SU-DHL-6 (cell line): ENCODE results near the gene SH2D4B.

Source experiments
- H2AFZ ChIP-seq: fragments of 200-600 bp; sonication (generic); 2 replicates; pipeline ENCODE4 v1.6.1; 2014; ENCODE audit warnings: low read depth, mild to moderate bottlenecking, moderate library complexity, mixed read lengths, antibody characterized with exemption, low read length; ENCODE audit not compliant: severe bottlenecking
- H3F3A ChIP-seq: fragments of 200-600 bp; shearing (Covaris generic); 2 replicates; pipeline ENCODE4 v1.6.0; 2016; ENCODE audit warnings: antibody characterized with exemption, mild to moderate bottlenecking; ENCODE audit not compliant: insufficient read depth
- H3K27ac ChIP-seq: fragments of 200-600 bp; sonication (generic); 2 replicates; pipeline ENCODE4 v1.5.1; 2016; ENCODE audit warnings: low read depth, mild to moderate bottlenecking, low read length, moderate library complexity, mixed read lengths
- H3K27me3 ChIP-seq: fragments of 200-600 bp; sonication (generic), shearing (Covaris generic); 2 replicates; pipeline ENCODE4 v1.6.0; 2014; ENCODE audit warnings: mild to moderate bottlenecking, low read length
- H3K36me3 ChIP-seq: fragments of 200-600 bp; sonication (generic); 2 replicates; pipeline ENCODE4 v1.6.1; 2014; ENCODE audit warnings: mild to moderate bottlenecking, low read length, mixed read lengths
- H3K4me2 ChIP-seq: fragments of 300-600, 200-600 bp; shearing (Covaris generic), sonication (generic); 2 replicates; pipeline ENCODE4 v1.6.0; 2014; ENCODE audit warnings: low read length, low read depth, mild to moderate bottlenecking; ENCODE audit not compliant: poor library complexity, severe bottlenecking
- H3K4me3 ChIP-seq: fragments of 200-600 bp; sonication (generic); 2 replicates; pipeline ENCODE4 v1.5.1; 2014; ENCODE audit warnings: antibody characterized with exemption, low read length, mild to moderate bottlenecking, mixed read lengths; ENCODE audit not compliant: insufficient read depth, poor library complexity, severe bottlenecking
- H3K79me2 ChIP-seq: fragments of 200-600 bp; sonication (generic); 2 replicates; pipeline ENCODE4 v1.6.1; 2014; ENCODE audit warnings: mild to moderate bottlenecking, low read length, moderate library complexity; ENCODE audit not compliant: insufficient read depth
- H3K9ac ChIP-seq: fragments of 200-600 bp; sonication (generic); 2 replicates; pipeline ENCODE4 v1.7.0; 2014; ENCODE audit warnings: mild to moderate bottlenecking, low read length
- H3K9me2 ChIP-seq: fragments of 200-600 bp; sonication (generic); replicated peaks from 2 replicates; pipeline ENCODE4 v1.6.1; 2014; ENCODE audit warnings: low read length; ENCODE audit not compliant: insufficient read depth
- H3K9me3 ChIP-seq: fragments of 200-600 bp; sonication (generic); 2 replicates; pipeline ENCODE4 v1.6.1; 2014; ENCODE audit warnings: low read length, mixed read lengths; ENCODE audit not compliant: insufficient read depth
- H4K20me1 ChIP-seq: fragments of 200-600 bp; sonication (generic); 2 replicates; pipeline ENCODE4 v1.6.1; 2014; ENCODE audit warnings: low read depth, mild to moderate bottlenecking, antibody characterized with exemption, low read length, moderate library complexity, mixed read lengths
- CTCF ChIP-seq: fragments of 200-600 bp; sonication (generic); IDR thresholded peaks from one replicate; pipeline ENCODE4 v1.5.1; 2017; ENCODE audit warnings: antibody characterized with exemption, mild to moderate bottlenecking, low read length, moderate library complexity; ENCODE audit not compliant: insufficient read depth, poor library complexity, severe bottlenecking
- EZH2phosphoT487 ChIP-seq: fragments of 200-600 bp; sonication (generic), shearing (Covaris generic); conservative IDR thresholded peaks from 2 replicates; pipeline ENCODE4 v1.6.1; 2018; ENCODE audit warnings: mild to moderate bottlenecking, antibody characterized with exemption, low read length, moderate library complexity, mixed read lengths

The SH2D4B gene

DNA sequence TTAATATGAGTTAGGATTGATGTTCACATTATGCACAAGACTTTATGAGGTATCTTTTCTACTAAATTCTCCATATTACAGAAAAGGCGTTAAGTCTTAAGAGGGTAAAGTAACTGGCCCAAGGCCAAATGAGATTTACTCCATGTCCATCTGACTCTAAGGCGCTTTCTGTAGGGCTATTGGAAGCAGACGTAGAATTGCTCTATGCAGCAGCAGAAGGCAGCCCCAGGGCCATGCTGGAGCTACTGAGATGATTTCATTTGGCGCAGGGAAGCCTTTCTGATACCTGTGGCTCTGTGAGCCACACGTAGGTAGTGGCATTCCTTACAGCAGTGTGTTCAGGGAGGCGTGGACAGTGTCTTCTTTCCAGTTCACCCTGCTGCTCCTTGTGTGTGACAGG, 133.1 kb downstream of the SH2D4B start:
- H3K79me2 ChIP-seq, result no peaks in the 10 kb centered on the region
- H3K36me3 ChIP-seq, result no peaks in the 10 kb centered on the region
- H3K9me3 ChIP-seq, result no peaks in the 10 kb centered on the region
- TF ChIP-seq CTCF (no peak), EZH2phosphoT487 (no peak)
- no peak overlapping the region for H2AFZ ChIP-seq
- no peaks in the 10 kb centered on the region for H3K27me3 ChIP-seq
- no peak overlapping the region for H3K27ac ChIP-seq
- H3K9me2 ChIP-seq, result no peaks in the 10 kb centered on the region
- H3K9ac ChIP-seq, result no peak overlapping the region
- H3K4me3 ChIP-seq, result no peak overlapping the region
- H3F3A ChIP-seq, result no peaks in the 10 kb centered on the region
- no peaks in the 10 kb centered on the region for H4K20me1 ChIP-seq
- no peak overlapping the region for H3K4me2 ChIP-seq

DNA sequence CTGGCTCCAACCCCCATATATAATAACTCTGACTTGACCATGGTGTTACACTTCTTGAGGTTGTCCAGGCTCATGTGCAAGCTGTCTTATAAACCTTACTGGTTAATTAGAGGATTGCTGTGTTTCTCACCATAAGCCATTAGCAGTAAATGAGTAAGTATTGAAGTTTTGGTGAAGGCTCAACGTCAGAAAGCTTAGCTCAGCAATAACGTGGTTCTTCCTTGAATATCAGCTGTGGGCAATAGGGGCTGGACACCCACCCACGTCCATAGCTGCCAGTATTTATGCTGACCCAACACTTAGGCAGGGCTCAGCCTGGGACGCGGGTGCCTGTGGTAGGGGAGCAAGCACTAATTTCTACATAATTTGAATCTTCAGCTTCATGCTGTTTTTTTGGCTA, 134.1 kb downstream of the SH2D4B start:
- H2AFZ ChIP-seq, result no peak overlapping the region
- no peak overlapping the region for H3K4me2 ChIP-seq
- H4K20me1 ChIP-seq, result no peaks in the 10 kb centered on the region
- H3K9me2 ChIP-seq, result no peaks in the 10 kb centered on the region
- H3F3A ChIP-seq, result no peaks in the 10 kb centered on the region
- H3K79me2 ChIP-seq, result no peaks in the 10 kb centered on the region
- no peak overlapping the region for H3K9ac ChIP-seq
- no peak for TF ChIP-seq EZH2phosphoT487
- TF ChIP-seq CTCF, result no peak
- H3K4me3 ChIP-seq, result no peak overlapping the region
- H3K36me3 ChIP-seq, result no peaks in the 10 kb centered on the region
- no peaks in the 10 kb centered on the region for H3K9me3 ChIP-seq
- no peaks in the 10 kb centered on the region for H3K27me3 ChIP-seq
- no peak overlapping the region for H3K27ac ChIP-seq

DNA sequence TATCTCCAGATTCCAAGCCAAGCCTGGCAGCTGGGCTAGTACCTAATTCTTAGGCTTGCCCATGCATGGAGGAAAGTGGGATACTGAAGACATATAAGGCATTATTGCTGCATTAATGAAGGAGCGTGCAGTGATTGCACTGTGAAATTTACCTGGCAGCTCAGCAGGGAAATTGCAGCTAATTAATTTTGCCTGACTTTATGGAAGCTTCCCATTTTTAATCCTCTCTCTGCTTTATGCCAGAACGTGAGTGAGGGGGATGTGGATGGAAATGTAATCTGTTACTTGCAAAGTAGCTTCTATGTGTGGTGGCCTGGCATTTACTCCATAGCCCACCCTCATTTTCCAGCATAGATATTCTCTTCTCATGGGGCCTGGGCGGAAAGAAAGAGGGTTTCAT, 134.9 kb downstream of the SH2D4B start:
- Histone ChIP-seq H3K27me3 (no peaks in the 10 kb centered on the region), H2AFZ (no peak overlapping the region), H3K9ac (no peak overlapping the region), H3K9me2 (no peaks in the 10 kb centered on the region), H3F3A (no peaks in the 10 kb centered on the region), H3K36me3 (no peaks in the 10 kb centered on the region), H3K27ac (no peak overlapping the region), H3K4me2 (no peak overlapping the region), H4K20me1 (no peaks in the 10 kb centered on the region), H3K4me3 (no peak overlapping the region), H3K9me3 (no peaks in the 10 kb centered on the region), H3K79me2 (no peaks in the 10 kb centered on the region)
- TF ChIP-seq EZH2phosphoT487 (no peak), CTCF (no peak)

GRCh38 chr10:80674809-80675208, 137.1 kb downstream of the SH2D4B start:
- Histone ChIP-seq H3K27me3 (no peaks in the 10 kb centered on the region), H3K9me2 (no peaks in the 10 kb centered on the region), H3K4me3 (no peak overlapping the region), H3K4me2 (no peak overlapping the region), H3K27ac (no peak overlapping the region), H3K79me2 (no peaks in the 10 kb centered on the region), H3F3A (no peaks in the 10 kb centered on the region), H3K9me3 (no peaks in the 10 kb centered on the region), H3K9ac (no peak overlapping the region), H2AFZ (no peak overlapping the region), H4K20me1 (no peaks in the 10 kb centered on the region), H3K36me3 (no peaks in the 10 kb centered on the region)
- TF ChIP-seq EZH2phosphoT487, result no peak
- no peak for TF ChIP-seq CTCF
